GM12872 (cell line): ENCODE data around the gene UNC13C.

Experiments used
- CTCF ChIP-seq: IDR thresholded peaks from 3 replicates; pipeline ENCODE4 v1.5.1; 2011; ENCODE audit warnings: low read depth, mild to moderate bottlenecking, low read length, moderate library complexity; ENCODE audit not compliant: insufficient read depth

Gene UNC13C

DNA sequence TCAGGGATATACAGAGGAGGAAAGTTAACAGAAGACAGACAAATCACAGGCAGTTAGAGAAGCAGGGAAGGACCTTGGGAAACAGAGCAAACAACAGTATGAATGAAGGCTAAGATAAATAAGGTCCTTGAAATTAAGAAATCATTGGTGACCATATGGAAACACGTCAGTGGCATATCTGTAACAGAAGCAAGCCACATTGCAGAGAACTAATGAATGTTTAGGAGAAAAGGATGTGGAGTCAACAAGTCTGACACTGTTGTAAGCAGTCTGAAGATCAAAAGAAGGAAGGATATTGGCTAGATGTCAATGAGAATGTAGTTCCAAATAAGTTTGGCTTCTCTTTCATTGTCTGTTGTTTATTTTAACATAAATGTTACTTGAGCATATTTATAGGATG, 542.4 kb downstream of the UNC13C start:
- no peak for TF ChIP-seq CTCF

GRCh38 chr15:54521206-54521605, 543.0 kb downstream of the UNC13C start:
- no peak for TF ChIP-seq CTCF

GRCh38 chr15:54528021-54528420, 549.8 kb downstream of the UNC13C start:
- TF ChIP-seq CTCF, result no peak

- no peak for TF ChIP-seq CTCF
Observed at GRCh38 chr15:54540721-54541120, 562.5 kb downstream of the UNC13C start.

- no peak for TF ChIP-seq CTCF
Observed at GRCh38 chr15:54547491-54547890, 569.2 kb downstream of the UNC13C start.

GRCh38 chr15:54550954-54551353, 572.7 kb downstream of the UNC13C start:
- TF ChIP-seq CTCF, result no peak

GRCh38 chr15:54556231-54556630, 578.0 kb downstream of the UNC13C start:
- TF ChIP-seq CTCF, result no peak
